ENCODE results near the gene RFX7.

RFX7 gene

GRCh38 chr15:56234804-56235203 is 8.9 kb downstream of the RFX7 start:
- H3K79me2 ChIP-seq (ENCODE audit: insufficient read depth, low read length): peaks cover 100% of the 10 kb centered on the region
- peaks cover 32% of the 10 kb centered on the region; the same call in 1 of the 2 replicates for H3K9me3 ChIP-seq (ENCODE audit: insufficient read depth, low read depth, low read length)
- peaks cover 47% of the 10 kb centered on the region for H3K36me3 ChIP-seq (ENCODE audit: insufficient read depth, low read length)

DNA sequence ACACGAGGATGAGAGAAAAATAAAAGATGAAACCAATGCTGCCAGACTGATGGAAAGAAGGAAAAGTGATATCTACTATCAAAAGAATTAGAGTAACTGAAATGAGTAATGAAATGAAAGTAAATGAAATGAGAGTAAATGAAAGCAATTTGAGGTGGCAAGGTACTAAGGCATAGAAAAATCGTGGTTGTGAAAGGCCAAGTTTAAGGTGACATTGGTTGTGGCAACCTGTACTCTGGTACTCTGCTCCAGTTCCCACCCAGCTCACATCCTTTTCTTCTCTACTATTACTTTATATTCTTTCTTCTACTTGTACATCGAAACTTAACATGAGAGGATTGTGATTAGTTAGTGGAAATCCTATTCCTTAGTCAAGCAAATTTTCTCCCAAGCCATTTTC is 10.1 kb downstream of the RFX7 start:
- peaks cover 56% of the 10 kb centered on the region for H3K36me3 ChIP-seq (ENCODE audit: insufficient read depth, low read length)
- H3K9ac ChIP-seq (ENCODE audit: low read depth, low read length, poor library complexity, severe bottlenecking): no peak overlapping the region
- no peaks in the 10 kb centered on the region for H3K9me2 ChIP-seq (replicated peaks; ENCODE audit: low read depth, low read length)
- H3K4me2 ChIP-seq (ENCODE audit: low read depth, low read length, poor library complexity, severe bottlenecking): no peak overlapping the region
- TF ChIP-seq EZH2phosphoT487 (IDR thresholded peaks at IDR 0.05; ENCODE audit: borderline replicate concordance) (no peak), CTCF (conservative IDR thresholded peaks at IDR 0.05; ENCODE audit: low read length) (no peak)
- peaks cover 100% of the 10 kb centered on the region for H3K79me2 ChIP-seq (ENCODE audit: insufficient read depth, low read length)
- peaks cover 31% of the 10 kb centered on the region for H3K4me1 ChIP-seq (ENCODE audit: insufficient read depth, low read length, poor library complexity, severe bottlenecking)
- peaks cover 38% of the 10 kb centered on the region for H3K9me3 ChIP-seq (ENCODE audit: insufficient read depth, low read depth, low read length)
- no peak overlapping the region for H2AFZ ChIP-seq (ENCODE audit: low read length)
- H3F3A ChIP-seq (ENCODE audit: low read depth): no peaks in the 10 kb centered on the region
- no peak overlapping the region for H3K4me3 ChIP-seq (ENCODE audit: low read length, poor library complexity, severe bottlenecking)
- H4K20me1 ChIP-seq (ENCODE audit: insufficient read depth, low read length, poor library complexity, severe bottlenecking): peaks cover 30% of the 10 kb centered on the region
- H3K27me3 ChIP-seq (ENCODE audit: insufficient read depth, low read length, poor library complexity, severe bottlenecking): no peaks in the 10 kb centered on the region

More at GRCh38 chr15:56234804-56235203, 8.9 kb downstream of the RFX7 start:
- H3K9ac ChIP-seq (ENCODE audit: low read depth, low read length, poor library complexity, severe bottlenecking): no peak overlapping the region
- no peaks in the 10 kb centered on the region for H3K9me2 ChIP-seq (replicated peaks; ENCODE audit: low read depth, low read length)
- H3K27me3 ChIP-seq (ENCODE audit: insufficient read depth, low read length, poor library complexity, severe bottlenecking): no peaks in the 10 kb centered on the region
- H2AFZ ChIP-seq (ENCODE audit: low read length): no peak overlapping the region
- H4K20me1 ChIP-seq (ENCODE audit: insufficient read depth, low read length, poor library complexity, severe bottlenecking): peaks cover 42% of the 10 kb centered on the region
- H3K4me2 ChIP-seq (ENCODE audit: low read depth, low read length, poor library complexity, severe bottlenecking): peak overlapping the region; percentile 77
- TF ChIP-seq EZH2phosphoT487 (IDR thresholded peaks at IDR 0.05; ENCODE audit: borderline replicate concordance) (no peak), CTCF (conservative IDR thresholded peaks at IDR 0.05; ENCODE audit: low read length) (no peak)
- no peaks in the 10 kb centered on the region for H3F3A ChIP-seq (ENCODE audit: low read depth)
- H3K4me1 ChIP-seq (ENCODE audit: insufficient read depth, low read length, poor library complexity, severe bottlenecking): peaks cover 37% of the 10 kb centered on the region
- H3K4me3 ChIP-seq (ENCODE audit: low read length, poor library complexity, severe bottlenecking): no peak overlapping the region

DNA sequence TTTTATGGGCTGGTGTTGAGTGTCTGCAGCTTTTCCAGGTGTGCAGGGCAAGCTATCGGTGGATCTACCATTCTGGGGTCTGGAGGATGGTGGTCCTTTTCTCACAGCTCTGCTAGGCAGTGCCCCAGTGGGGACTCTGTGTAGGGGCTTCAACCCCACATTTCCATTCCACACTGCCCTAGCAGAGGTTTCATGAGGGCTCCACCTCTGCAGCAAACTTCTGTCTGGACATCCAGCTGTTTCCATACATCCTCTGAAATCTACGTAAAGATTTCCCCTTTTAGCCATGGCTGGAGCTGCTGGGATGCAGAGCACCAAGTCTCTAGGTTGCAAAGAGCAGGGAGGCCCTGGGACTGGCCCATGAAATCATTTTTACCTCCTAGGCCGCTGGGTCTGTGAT is 11.6 kb downstream of the RFX7 start:
- H3K4me3 ChIP-seq (ENCODE audit: low read length, poor library complexity, severe bottlenecking): no peak overlapping the region
- H3K4me1 ChIP-seq (ENCODE audit: insufficient read depth, low read length, poor library complexity, severe bottlenecking): peaks cover 17% of the 10 kb centered on the region
- no peaks in the 10 kb centered on the region for H3K27me3 ChIP-seq (ENCODE audit: insufficient read depth, low read length, poor library complexity, severe bottlenecking)
- H2AFZ ChIP-seq (ENCODE audit: low read length): no peak overlapping the region
- TF ChIP-seq CTCF (conservative IDR thresholded peaks at IDR 0.05; ENCODE audit: low read length) (no peak), EZH2phosphoT487 (IDR thresholded peaks at IDR 0.05; ENCODE audit: borderline replicate concordance) (no peak)
- peaks cover 50% of the 10 kb centered on the region for H3K9me3 ChIP-seq (ENCODE audit: insufficient read depth, low read depth, low read length)
- peaks cover 16% of the 10 kb centered on the region for H4K20me1 ChIP-seq (ENCODE audit: insufficient read depth, low read length, poor library complexity, severe bottlenecking)
- H3K9ac ChIP-seq (ENCODE audit: low read depth, low read length, poor library complexity, severe bottlenecking): no peak overlapping the region
- H3K9me2 ChIP-seq (replicated peaks; ENCODE audit: low read depth, low read length): no peaks in the 10 kb centered on the region
- H3K36me3 ChIP-seq (ENCODE audit: insufficient read depth, low read length): peaks cover 66% of the 10 kb centered on the region
- H3F3A ChIP-seq (ENCODE audit: low read depth): no peaks in the 10 kb centered on the region
- peaks cover 98% of the 10 kb centered on the region for H3K79me2 ChIP-seq (ENCODE audit: insufficient read depth, low read length)
- no peak overlapping the region for H3K4me2 ChIP-seq (ENCODE audit: low read depth, low read length, poor library complexity, severe bottlenecking)

Measured in Loucy (cell line).